HEK293T (cell line): Measurements from ENCODE around the gene FHIP1A.

Experiments
- FOXK2 ChIP-seq: fragments of 450-650 bp; IDR thresholded peaks from 2 replicates; pipeline ENCODE4 v1.6.1; 2016; ENCODE audit warnings: mild to moderate bottlenecking
- FOXM1 ChIP-seq: fragments of 450-650 bp; IDR thresholded peaks from 2 replicates; pipeline ENCODE4 v1.6.1; 2017; ENCODE audit warnings: mild to moderate bottlenecking, borderline replicate concordance
- SP1 ChIP-seq: fragments of 450-650 bp; IDR thresholded peaks from 2 replicates; pipeline ENCODE4 v1.6.1; 2017

GRCh38 chr4:151417766-151418376, 8.9 kb downstream of the FHIP1A start:
- TF ChIP-seq SP1 (no peak), FOXM1 (no peak), FOXK2 (no peak)
